Coronary artery (tissue), 2 donors: Measurements from ENCODE around the gene MFSD6.

Experiments
- DNase-seq: peaks from one replicate; pipeline ENCODE4 v3.0.0-alpha.2; 2017; ENCODE audit warnings: low spot score
- H3K27ac ChIP-seq, 2 donors: fragments of 200-600 bp; sonication (generic); one replicate each; pipeline ENCODE4 v1.5.1; 2016 to 2019
- H3K4me3 ChIP-seq: fragments of 200-600 bp; sonication (generic); 2 replicates; pipeline ENCODE4 v1.5.1; 2016; ENCODE audit warnings: mild to moderate bottlenecking, moderate library complexity
- CTCF ChIP-seq: fragments of 200-600 bp; sonication (generic); IDR thresholded peaks from one replicate; pipeline ENCODE4 v1.5.1; 2019; ENCODE audit warnings: antibody characterized with exemption

The MFSD6 gene

GRCh38 chr2:190550137-190550536 lies 142.0 kb downstream of the MFSD6 start:
- TF ChIP-seq CTCF, result no peak
- DNase-seq, result no peak
- no peak overlapping the region for H3K27ac ChIP-seq
- H3K4me3 ChIP-seq, result no peak overlapping the region
